Left kidney (tissue), 2 donors: Measurements from ENCODE around the gene SCARF2. TPM values are rescaled to one million over a fixed set of nuclear protein-coding genes. Genes with fewer than 3 reads are reported as not detected.

Experiments used
- DNase-seq: peaks from one replicate; pipeline ENCODE4 v3.0.0-alpha.2; 2013
- polyA plus RNA-seq: library from polyadenylated mRNA; unstranded; fragments of 120-200 nt; gene quantifications from one replicate; pipeline ENCODE4 v1.2.1, GENCODE V29; 2013; ENCODE audit not compliant: insufficient read length

The SCARF2 gene
- polyA plus RNA-seq, 1 donor, result 15.7 TPM

DNA sequence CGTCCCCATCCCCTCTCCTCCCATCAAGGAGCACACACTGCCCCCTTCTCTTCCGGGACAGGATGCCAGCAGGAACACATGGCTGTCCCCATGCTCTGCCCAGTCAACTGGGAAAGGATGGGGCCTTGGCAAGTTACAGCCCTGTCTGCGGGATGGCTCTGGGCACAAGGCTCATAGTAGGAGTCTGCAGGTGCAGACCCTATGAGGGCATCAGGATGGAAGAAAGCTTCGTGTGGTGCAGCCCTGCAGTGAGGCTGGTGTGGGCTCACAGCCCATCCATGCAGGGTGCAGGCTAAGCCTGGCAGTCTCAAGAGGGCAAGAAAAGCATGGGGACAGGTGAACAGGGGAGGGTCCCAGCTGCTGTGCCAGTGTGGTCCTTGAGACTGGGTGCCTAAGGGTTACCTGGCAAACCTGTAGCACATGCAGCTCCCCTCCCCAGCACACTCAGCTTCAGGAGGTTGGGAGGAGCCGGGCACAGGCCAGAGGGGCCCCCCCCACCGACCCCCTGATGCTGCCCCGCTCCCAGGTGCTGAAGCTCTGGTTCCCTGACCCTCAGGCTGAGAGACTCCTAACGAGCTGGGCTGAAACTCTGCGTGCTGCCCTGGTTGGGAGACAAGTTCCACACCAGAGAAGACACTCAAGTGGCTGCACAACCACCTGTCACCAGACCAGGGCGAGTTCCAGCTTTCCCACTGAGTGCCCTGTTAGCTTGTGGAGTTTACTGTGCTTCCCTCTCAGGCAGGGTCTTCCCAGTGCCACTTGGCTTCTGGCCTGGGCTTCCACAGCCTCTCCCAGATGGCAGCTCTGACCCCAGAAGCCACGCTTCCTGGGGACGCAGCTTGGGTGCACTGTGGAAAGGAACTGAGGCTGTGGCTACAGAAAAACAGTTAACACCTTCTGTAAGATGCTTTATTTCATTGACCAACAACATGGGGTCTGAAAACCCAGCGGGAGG, 3.3 kb upstream of the SCARF2 start:
- DNase-seq, result no peak

DNA sequence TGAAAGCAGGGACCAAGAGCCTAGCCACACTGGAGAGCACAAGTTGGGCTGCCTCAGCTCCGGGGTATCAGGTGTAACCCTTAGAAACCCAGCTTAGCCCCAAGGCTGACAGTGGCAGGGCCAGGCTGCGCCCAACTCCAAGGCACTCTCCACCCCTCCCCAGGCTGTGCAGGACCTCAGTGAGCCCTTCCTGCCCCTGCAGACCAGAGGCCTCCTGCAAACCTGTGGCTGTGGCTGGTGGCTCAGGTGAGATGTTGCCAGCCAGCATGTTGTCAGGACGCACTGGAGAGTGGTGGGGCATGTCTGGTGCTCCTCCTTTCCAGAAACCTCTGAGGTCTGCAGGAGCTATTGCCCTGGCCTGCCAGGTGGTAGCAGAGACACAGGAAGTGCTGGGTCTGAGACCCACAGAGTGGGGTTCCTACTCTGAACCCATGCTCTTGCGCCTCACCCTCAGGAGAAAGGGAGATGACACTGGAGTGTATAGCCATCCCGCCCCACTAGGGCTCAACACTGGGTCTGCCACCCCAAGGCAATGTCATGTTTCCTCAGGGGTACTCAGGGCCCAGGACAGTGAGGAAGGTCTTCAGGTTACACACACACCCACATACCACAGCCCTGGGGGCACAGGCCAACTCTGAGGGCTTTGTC, 2.4 kb upstream of the SCARF2 start:
- no peak for DNase-seq

DNA sequence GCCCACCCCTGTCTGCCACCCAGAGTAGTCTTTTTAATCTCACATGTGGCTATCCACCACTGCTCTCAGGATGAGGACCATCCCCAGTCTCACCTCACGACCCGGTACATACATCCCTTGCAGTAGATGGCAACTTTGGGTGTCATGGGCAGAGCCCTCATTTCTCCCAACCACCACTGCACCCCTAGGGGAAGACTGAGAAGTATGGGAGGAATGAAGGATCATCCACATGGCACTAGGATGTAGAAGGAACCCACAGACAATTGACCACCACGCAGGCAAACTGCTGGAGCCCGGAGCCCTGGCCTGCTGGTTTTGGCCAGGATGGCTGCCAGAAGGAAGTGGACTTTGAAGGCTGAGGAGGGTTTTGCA, 1.9 kb upstream of the SCARF2 start:
- no peak for DNase-seq

DNA sequence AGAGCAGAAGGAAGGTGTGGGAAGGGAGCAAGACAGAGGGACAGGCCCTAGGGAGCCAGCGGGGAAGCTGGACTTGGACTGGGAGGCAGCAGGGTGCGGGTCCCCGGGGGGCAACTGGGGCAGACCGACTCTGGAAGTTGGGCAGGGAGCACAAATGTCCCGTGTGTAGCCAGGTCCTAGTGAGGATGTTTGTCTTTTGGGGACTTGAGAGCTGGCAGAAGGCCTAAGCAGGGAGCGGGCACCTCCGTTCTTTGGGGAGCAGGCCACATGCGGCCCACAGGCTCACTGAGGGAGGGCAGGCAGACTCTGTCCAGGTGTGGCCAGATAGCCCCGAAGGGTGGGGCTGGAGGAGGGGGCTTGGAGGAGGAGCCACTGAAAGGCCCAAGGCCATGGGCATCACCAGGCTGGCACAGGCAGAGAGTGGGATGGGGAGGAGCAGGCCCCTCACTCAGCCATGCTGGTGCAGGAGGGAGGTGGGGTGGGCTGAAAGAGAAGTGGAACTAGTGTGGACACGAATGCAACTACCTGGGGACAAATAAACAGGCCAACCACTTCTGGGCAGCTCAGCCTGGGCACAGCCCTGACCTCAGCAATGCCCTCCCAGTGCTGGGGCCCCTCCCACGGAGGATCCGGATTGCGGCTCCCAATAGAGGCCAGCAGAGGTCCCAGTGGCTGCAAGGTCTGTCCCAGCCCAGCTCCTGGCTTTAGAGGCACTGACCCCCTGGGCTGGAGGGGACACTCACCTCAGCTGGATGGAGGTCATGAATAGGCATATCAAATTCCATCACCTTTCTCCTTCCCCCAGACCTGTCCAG, 1.3 kb upstream of the SCARF2 start:
- no peak for DNase-seq

DNA sequence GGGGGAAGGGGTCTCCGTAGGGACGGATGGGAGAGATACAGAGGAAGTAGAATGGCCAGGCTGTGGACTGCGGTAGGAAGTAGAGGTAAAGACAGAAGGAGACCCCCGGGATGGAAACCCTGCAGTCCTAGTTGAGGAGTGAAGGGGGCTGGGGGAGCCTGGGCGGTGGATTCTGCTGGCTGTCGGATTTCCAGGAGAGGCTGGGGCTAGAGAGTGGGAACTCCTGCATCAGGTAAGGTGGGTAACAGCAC, 727 bp upstream of the SCARF2 start:
- DNase-seq, result no peak

DNA sequence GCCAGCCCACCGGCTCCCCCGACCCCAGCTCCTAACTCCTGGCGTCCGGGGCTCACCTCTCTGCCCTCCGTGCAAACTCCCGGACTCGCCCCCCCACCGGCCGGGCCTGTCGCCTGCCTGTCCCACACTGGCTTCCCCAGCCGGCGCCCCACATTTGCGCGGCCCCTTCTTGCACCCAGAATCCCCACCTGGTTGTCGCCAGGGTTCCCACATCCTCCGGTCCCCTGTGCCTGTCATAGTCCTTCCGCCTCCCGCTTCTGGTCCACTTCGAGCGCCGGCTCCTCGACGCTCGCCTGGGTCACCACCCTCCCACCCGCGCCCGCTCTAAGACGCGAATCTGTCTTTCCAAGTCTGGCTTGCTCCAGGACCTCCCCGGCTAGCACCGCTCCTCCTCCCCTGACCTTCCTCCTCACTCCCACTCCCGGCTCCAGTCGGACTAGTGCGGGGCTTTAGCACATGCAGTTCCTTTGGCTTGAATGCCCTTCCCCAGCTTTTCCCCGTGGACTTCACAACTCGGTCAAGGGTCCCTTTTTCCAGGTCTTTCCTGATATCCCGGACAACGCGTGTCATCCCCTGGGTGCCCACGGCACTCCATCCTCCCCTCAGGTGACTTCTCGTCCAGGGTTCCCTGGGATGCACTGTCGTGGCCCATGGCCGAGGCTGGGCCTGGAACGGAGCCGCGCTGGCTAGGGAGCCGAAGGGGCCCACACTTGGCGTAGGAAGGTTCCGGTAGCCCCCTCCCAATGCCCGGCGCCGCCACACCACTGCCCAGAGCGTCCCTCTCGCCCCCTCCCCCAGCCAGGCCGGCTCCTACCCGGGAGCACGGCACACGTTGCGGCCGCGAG, 635 bp downstream of the SCARF2 start:
- DNase-seq, result no peak

DNA sequence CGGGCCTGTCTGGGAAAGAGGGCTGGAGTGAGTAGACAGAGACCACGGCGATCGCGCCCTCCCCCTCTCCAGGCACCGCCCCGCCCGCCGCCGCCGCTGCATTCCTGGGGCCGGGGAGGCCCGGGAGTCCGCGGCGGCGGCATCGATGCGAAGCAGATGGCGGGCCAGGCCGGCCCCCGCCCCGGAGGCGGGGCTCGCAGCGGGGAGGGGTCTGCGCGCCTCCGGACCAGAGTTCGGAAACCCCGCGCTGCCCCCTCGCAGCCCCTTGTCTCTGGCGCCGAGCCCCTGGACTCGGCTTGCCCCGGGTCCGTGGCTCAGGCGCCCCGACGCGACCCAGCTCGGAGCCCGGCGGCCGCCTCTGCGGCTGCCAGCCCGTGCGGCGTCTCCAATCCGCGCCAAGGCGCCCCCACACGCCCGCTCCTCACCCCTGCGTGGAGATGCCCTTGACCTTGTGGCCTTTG, 1.3 kb downstream of the SCARF2 start:
- no peak for DNase-seq

DNA sequence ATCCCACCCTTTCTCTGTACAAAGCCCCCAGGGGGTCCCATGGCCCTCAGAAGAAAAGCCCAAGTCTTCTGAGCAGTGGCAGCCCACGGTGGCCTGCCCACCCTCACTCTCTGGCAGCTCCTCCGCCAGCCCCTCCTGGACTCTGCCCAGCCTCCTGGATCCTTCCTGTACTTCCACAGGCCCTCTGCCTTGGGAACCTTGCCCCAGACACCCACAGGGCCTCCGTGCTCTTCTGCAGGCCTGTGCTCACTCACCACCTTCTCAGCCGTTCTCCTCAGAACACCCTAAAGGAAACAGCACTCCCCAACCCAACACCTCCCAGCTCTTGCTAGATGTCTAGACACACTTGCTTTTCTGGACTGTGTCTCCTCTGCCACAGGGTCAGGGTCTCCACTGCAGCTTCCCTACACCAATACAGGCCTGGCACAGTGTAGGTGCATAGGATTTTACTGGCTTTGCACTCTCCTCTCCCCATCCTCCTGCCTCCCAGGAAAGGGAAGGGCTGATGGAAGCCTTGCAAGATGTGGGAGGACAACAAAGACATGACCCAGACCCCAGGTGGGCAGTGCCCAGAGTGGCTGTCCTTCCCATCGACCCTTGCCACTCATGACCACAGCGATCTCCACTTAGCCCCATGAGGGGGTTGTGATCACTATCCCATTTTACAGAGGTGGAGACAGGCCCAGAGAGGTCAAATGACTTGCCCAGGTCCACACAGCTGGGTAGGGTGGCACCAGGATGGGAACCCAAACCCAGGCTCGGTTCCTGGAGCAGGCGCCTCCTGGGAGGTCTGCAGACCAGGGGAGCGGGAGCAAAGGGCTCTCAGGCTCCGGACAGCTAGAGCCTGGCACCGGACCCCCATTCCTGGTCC, 2.0 kb downstream of the SCARF2 start:
- no peak for DNase-seq

DNA sequence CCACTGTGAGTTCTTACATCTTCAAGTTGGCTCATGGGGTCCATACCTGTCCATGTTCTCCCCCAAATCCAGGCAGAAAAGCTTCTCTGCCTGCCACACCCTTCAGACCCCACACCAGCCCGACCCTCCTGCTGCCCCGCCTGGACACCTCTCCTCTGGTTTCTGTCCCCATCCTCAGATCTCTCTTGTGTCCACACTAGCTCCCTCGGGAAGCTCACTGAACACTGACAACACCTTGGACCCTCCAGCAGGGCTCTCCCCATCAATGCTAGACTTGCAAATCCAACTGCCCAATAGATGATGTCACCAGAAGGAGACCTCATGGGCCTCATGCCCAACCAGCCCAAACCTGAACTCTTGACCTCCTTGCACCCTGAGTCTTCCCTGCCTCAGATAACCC, 2.9 kb downstream of the SCARF2 start:
- DNase-seq, result no peak

DNA sequence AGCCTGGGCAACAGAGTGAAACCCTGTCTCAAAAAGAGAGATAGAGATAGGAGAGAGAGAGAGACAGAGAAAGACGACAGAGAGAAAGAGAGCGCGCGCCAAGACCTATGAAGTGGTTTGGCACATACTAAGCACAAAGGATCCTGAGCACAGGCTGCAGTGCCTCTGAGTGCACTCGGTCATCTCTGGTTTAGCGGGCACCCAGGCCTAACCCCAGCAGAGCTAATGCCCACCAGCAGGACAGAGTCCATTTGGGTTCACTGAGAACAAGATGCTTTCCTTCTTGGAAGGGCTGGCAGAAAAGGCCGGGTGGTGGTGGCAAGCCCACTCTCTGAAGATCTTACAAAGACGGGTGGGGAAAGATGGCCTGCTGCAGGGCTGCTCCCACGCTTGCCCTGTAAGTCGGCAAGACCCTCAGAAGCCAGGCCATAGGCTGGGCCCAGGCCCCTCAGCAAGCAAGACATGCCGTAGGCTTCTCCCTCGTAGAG, 3.3 kb downstream of the SCARF2 start:
- DNase-seq, result no peak

DNA sequence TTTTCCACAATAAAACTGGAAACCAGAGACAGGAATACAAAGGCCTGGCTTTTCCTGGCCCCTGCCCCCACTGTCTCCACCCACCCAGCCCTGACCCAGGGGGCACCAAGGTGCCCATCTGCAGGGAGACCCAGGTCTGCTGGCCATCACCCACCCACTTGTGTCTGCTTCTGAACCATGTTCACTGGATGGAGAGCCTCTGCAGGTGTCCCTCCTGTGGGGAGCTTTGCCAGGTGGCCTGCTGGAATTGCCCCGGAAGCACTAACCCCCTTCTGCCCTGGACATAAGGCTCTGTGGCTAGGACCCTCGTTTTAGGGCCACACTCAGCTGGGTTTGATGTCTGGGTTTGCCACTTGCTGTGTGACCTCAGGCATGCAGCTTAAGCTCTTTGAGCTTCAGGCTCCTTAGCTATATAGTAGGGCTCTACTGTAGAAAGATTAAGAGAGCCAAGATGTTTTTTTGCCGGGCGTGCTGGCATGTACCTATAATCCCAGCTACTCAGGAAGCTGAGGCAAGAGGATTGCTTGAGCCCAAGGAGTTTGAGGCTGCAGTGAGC, 3.9 kb downstream of the SCARF2 start:
- no peak for DNase-seq

DNA sequence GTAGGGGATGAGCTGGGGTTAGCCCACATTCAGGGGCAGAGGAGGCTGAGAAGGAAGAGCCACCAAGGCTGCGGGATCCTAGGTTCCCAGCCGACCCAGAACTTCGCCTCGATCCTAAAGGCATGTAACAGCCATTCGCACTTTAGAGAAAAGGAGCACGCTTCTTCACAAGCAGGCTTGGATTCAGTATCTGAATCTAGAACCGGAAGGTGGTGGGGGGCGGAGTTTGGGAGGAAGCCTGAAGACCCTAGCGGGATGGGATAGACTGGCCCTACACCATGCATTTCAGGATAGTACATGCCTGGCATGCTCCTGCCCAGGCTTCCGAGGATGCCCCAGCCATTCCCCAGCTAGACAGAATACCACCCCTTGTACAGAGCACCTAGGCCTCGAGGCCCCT, 4.4 kb downstream of the SCARF2 start:
- no peak for DNase-seq

DNA sequence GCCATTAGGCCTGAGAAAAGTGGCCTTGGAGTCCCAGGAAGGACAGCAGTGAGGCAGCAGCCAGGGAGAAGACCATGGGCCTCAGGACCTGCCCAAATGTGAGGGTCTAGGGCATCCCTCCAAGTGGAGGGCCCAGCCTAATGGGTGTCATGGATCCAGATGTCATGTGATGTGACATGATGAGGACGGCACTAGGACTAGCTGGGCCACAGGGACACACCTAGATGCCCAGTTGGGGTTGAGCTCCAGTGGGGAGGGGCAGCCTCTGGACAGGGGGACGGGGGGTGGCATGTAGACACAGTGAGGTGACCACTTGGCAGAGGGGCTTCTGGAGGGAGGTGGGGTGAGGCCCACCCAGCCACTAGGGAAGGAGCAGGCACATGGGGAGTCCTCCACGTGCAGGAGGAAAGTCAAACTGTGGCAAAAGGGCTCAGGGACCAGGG, 5.4 kb downstream of the SCARF2 start:
- DNase-seq, result no peak

DNA sequence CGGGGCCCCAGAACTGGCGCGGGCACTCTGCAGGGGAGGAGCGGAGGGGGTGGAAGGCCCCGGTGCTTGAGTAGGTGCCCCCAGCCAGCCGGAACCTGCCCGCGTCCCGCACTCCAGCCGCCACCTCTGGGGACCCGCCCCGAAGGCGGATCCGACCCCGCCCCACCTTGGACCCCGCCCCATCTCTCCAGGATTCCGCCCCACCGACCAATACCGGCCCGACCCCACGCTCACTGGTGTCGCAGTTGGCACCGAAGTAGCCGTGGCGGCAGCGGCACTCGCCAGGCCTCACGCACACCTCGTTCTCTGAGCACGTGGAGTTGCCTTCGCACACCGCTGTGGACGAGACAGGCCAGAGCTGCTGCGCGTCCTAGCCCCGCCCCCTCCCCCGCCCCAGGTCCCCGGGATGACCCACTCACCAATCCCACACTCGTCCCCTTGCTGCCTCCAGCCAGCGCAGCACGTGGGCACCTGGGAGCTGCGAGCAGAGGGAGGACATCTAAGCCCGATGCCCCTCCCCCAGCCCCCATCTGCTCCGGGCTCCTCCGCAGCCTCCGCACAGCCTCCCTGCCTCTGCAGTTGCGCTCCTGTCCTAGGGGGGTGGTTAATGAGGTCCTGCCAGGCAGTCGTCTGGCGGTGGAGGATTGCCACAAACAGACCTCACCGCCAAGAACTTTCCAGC, 6.0 kb downstream of the SCARF2 start:
- no peak for DNase-seq

DNA sequence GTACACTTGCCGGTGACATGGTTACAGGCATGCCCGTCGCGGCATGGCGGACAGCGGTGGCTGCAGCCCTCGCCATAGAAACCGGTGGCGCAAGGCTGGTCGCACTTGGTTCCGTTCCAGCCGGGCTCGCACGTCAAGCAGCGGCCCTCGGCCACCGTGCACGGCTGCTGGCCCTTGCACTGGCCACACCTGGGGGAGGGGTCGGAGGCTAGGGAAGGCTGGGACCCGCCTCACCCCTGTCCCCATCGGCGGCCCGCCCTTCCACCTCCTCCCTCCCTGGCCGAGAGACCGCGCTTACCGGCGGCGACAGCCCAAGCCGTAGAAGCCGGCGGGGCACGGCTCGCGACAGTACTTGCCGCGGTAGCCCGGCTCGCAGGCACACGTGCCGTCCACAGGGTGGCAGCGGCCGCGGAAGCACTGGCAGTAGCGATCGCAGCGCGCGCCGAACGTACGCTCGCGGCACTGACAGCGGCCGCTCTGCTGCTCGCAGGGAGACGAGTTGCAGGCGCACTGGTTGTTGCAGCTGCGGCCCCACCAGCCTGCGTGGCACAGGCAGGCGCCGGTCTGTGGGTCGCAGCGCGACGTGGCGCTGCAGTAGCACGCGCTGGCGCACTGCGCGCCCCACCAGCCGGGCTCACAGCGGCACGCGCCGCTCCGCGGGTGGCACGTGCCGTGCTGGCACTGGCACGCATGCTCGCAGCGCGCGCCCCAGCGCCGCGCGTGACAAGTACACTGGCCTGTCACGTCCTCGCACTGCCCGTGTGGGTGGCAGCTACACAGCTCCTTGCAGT, 6.7 kb downstream of the SCARF2 start:
- no peak for DNase-seq

DNA sequence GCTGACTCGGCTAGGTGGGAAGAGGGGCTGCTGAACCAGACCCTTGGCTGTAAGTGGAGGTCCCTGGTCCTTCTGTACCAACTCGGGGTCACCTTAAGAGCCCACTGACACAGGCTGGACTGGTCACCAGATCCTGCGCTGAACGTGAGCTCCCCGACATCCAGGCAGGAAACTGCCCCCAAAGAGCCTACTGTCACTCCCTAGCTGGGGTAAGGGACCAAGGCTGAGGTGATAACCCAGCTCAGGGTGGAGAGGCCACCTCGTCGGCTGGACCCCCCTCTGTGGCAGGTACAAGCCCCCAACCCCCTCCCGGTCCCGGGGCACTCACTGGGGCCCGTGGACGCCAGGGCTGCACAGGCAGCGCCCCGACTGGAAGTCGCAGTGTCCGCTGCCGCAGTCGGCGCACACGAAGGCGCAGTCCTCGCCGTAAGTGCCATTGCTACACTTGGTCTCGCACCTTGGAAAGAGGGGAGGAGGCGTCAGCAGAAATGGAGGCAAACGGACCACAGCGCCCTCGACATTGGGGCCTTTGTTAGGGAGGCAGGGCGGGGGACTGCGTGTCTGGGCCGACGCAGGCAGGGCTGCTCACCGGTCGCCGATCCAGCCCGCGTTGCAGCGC, 7.4 kb downstream of the SCARF2 start:
- DNase-seq, result no peak

DNA sequence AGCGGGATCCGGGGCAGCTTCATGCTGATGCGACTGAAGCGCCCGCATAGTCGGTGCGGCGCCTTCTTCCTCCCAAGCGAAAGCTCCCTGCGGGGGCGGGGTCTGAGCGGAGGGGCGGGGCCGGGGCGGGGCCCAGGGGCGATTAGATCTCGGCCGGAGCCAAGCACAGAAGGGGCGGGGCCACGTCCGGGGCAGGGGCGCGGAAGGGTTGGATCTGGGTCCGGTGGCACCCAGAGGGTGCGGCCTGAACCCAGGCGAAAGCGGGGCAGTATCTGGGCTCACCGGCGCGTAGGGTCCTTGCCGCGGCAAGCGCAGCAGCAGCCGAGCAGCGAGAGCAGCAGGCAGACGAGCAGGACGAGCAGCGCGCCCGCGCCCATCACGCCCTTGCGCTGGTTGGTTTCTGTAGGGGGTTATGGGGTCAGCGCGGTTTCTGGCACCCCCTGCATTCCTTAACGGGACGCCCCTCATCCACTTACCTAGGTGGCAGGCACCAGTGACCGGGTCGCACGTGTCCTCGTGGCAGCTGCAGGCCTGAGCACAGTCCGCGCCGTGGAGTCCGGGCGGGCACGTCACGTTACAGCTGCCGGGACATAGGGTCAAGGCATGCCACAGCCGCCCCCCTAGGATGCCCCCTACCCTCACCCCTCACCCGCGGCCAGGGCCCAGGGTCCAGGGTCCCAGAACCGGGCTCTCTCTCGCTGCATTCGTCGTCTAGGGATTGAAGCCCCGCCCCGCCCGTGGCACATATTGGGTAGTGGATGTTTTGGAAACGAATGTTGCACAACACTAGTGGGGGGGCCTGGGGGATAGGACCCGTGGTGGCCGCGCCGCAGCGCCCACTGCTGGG, 8.1 kb downstream of the SCARF2 start:
- no peak for DNase-seq
